Endothelial cell of umbilical vein (primary cell): ENCODE measurements around the gene DYRK4. TPM values are rescaled to one million over a fixed set of nuclear protein-coding genes. Genes with fewer than 3 reads are reported as not detected.

ENCODE experiments used
- BruUV-seq: library from RNA; stranded (reverse); fragments of 400-500 nt; replicated peaks from 2 replicates; lab custom pipeline; 2021; lab: Mats Ljungman, UMichigan
- CTCF ChIA-PET: fragments of 300-600, 350-600 bp; sonication (Branson Sonifier 250); formaldehyde crosslinking; loops from one replicate; lab custom pipeline; 2021; ENCODE audit warnings: antibody characterized with exemption, inconsistent platforms; lab: Charles Lee
- POLR2A ChIA-PET: fragments of 300-600, 350-600 bp; sonication (Branson Sonifier 250); formaldehyde crosslinking; loops from one replicate; lab custom pipeline; 2021; ENCODE audit warnings: antibody characterized with exemption, inconsistent platforms; lab: Charles Lee
- DNase-seq: peaks from one replicate; pipeline ENCODE4 v3.0.0-alpha.2; 2011; ENCODE audit warnings: low read depth, low spot score
- FAIRE-seq: peaks from 2 replicates; lab custom pipeline; 2011; peaks lifted over from hg19 to GRCh38; lab: Jason Lieb, UNC
- H2AFZ ChIP-seq: 2 replicates; pipeline ENCODE4 v1.6.0; 2012; ENCODE audit warnings: low read depth, low read length, control low read depth, inconsistent platforms
- H3K27ac ChIP-seq: 2 replicates; pipeline ENCODE4 v1.5.1; 2011; ENCODE audit warnings: low read depth, mild to moderate bottlenecking, control low read depth, low read length, moderate library complexity; ENCODE audit not compliant: insufficient read depth
- H3K27me3 ChIP-seq, 2 experiments: 2 replicates each; pipeline versions ENCODE4 v1.6.0 to v1.6.1; 2011; ENCODE audit warnings: low read length in 2 of 2, mixed read lengths in 1 of 2; ENCODE audit not compliant: control insufficient read depth in 2 of 2, insufficient read depth in 2 of 2
- H3K36me3 ChIP-seq, 2 experiments: 2 replicates in 1 of 2; 3 replicates in 1 of 2; pipeline ENCODE4 v1.5.1; 2011; ENCODE audit warnings: low read length in 2 of 2, mild to moderate bottlenecking in 1 of 2, moderate library complexity in 1 of 2; ENCODE audit not compliant: control insufficient read depth in 2 of 2, insufficient read depth in 2 of 2; ENCODE audit errors: extremely low read depth in 1 of 2
- H3K4me1 ChIP-seq: 3 replicates; pipeline ENCODE4 v1.5.1; 2011; ENCODE audit warnings: mild to moderate bottlenecking, low read length; ENCODE audit not compliant: control insufficient read depth, insufficient read depth; ENCODE audit errors: extremely low read depth
- H3K4me2 ChIP-seq: 2 replicates; pipeline ENCODE4 v1.6.1; 2011; ENCODE audit warnings: low read length, control low read depth, mixed read lengths; ENCODE audit not compliant: insufficient read depth
- H3K4me3 ChIP-seq, 3 experiments: fragments of 200-600 bp in 1 of 3; sonication (generic), shearing (Covaris generic) in 1 of 3; replicated peaks in 1 of 3; 2 replicates each; pipeline ENCODE4 v1.5.1; 2011 to 2016; ENCODE audit warnings: control low read depth in 3 of 3, low read length in 3 of 3, mild to moderate bottlenecking in 2 of 3, inconsistent platforms in 1 of 3, low read depth in 1 of 3, moderate library complexity in 1 of 3; ENCODE audit not compliant: insufficient read depth in 1 of 3
- H3K79me2 ChIP-seq: 2 replicates; pipeline ENCODE4 v1.6.0; 2012; ENCODE audit warnings: low read length, inconsistent platforms; ENCODE audit not compliant: control insufficient read depth, insufficient read depth
- H3K9ac ChIP-seq: replicated peaks from 2 replicates; pipeline ENCODE3; 2011; ENCODE audit warnings: low read length, control low read depth; ENCODE audit not compliant: insufficient read depth; ENCODE audit errors: extremely low read depth
- H3K9me1 ChIP-seq: replicated peaks from 3 replicates; pipeline ENCODE4 v1.6.0; 2011; ENCODE audit warnings: mild to moderate bottlenecking, low read length; ENCODE audit not compliant: control insufficient read depth, insufficient read depth; ENCODE audit errors: extremely low read depth
- H3K9me3 ChIP-seq: replicated peaks from 2 replicates; pipeline ENCODE4 v1.5.1; 2012; ENCODE audit warnings: low read length, inconsistent platforms; ENCODE audit not compliant: control insufficient read depth, insufficient read depth
- H4K20me1 ChIP-seq: replicated peaks from 2 replicates; pipeline ENCODE3; 2011; ENCODE audit warnings: mild to moderate bottlenecking, low read length; ENCODE audit not compliant: control insufficient read depth, insufficient read depth; ENCODE audit errors: extremely low read depth
- EZH2 ChIP-seq: IDR thresholded peaks from 2 replicates; pipeline ENCODE4 v1.6.1; 2012; ENCODE audit warnings: borderline replicate concordance, low read depth, mild to moderate bottlenecking, moderate library complexity, low read length, inconsistent platforms; ENCODE audit not compliant: severe bottlenecking
- FOS ChIP-seq: IDR thresholded peaks from 2 replicates; pipeline ENCODE4 v1.6.1; 2011; ENCODE audit warnings: mild to moderate bottlenecking, low read length, moderate library complexity, borderline replicate concordance; ENCODE audit not compliant: insufficient read depth
- GATA2 ChIP-seq: IDR thresholded peaks from 2 replicates; pipeline ENCODE4 v1.7.0; 2011; ENCODE audit warnings: low read depth, mild to moderate bottlenecking, moderate library complexity, mixed read lengths, low read length; ENCODE audit not compliant: insufficient read length, insufficient read depth
- JUN ChIP-seq: IDR thresholded peaks from 2 replicates; pipeline ENCODE4 v1.6.1; 2011; ENCODE audit warnings: borderline replicate concordance, low read depth; ENCODE audit not compliant: insufficient read length, insufficient read depth
- MYC ChIP-seq: IDR thresholded peaks from one replicate; pipeline ENCODE4 v1.6.1; 2011; ENCODE audit warnings: mild to moderate bottlenecking, low read depth, low read length
- POLR2A ChIP-seq: IDR thresholded peaks from 2 replicates; pipeline ENCODE4 v1.6.1; 2012; ENCODE audit warnings: low read depth, mild to moderate bottlenecking, control low read depth, low read length
- POLR2AphosphoS5 ChIP-seq: IDR thresholded peaks from 2 replicates; pipeline ENCODE4 v1.6.1; 2012; ENCODE audit warnings: low read depth, mild to moderate bottlenecking, control low read depth, low read length, moderate library complexity; ENCODE audit not compliant: insufficient read depth
- dilution Hi-C: fragments of 300-500 bp; cut with MboI; formaldehyde crosslinking; loops from one replicate; pipeline ENCODE4 v1.15.0; 2019; ENCODE audit warnings: low sequenced_read_pairs; ENCODE audit not compliant: extremely low pct_ligation_motif_present
- intact Hi-C: fragments of 100-400 bp; cut with micrococcal nuclease; formaldehyde crosslinking; loops from one replicate; pipeline ENCODE4 v1.10.0; 2022
- polyA plus RNA-seq, 4 experiments: library from polyadenylated mRNA; depleted of rRNA in 3 of 4; stranded (reverse) in 3 of 4; unstranded in 1 of 4; fragments of >200 nt; gene quantifications; 2 replicates each; pipeline versions ENCODE4 v1.2.1 to v1.2.3, GENCODE V29; 2011 to 2012; ENCODE audit warnings: missing spikeins in 1 of 4
- total RNA-seq: library from RNA; stranded (reverse); gene quantifications from 2 replicates; pipeline ENCODE4 v1.2.3, GENCODE V29; 2021
- TF ChIP-seq, protein P1 (sequence below), 2 donors: IDR thresholded peaks; 1 replicate in 1 of 2; 2 replicates in 1 of 2; pipeline ENCODE4 v1.5.1; 2011; ENCODE audit warnings: low read length in 2 of 2, mild to moderate bottlenecking in 2 of 2, moderate library complexity in 2 of 2, control low read depth in 1 of 2, inconsistent platforms in 1 of 2, low read depth in 1 of 2; ENCODE audit not compliant: insufficient read depth in 1 of 2; ENCODE audit errors: extremely low read depth in 1 of 2
- TF ChIP-seq, protein P2 (sequence below): IDR thresholded peaks from 2 replicates; pipeline ENCODE4 v1.6.1; 2011; ENCODE audit not compliant: insufficient read depth, insufficient read length

The DYRK4 gene
- total and polyA plus RNA-seq, 2 donors (not counting 3 experiments of a cell fraction or from before 2014, with no cell fraction given) = 38.7 to 45.4 TPM

DNA sequence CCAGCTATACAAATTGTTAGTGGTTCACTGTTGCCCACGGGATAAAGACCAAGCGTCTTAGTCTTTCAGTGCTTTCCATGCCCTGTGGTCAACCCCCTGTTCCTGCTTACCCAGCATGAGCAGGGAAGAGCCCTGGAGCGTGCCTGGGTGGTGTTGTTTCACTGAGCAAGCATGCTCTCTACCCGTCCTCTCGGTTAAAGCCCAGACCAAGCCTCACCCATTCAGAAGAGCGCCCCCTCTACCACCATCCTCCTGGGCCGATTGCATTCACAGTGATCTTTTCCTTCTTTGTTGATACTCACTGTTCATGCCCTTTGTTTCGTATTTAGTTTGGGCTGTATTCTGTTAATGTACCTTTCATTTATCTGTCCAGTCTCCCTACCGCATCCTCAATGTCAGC, 25.1 kb downstream of the DYRK4 start:
- Histone ChIP-seq H3K9me1 (no peaks in the 10 kb centered on the region), H3K79me2 (no peaks in the 10 kb centered on the region), H4K20me1 (no peaks in the 10 kb centered on the region), H2AFZ (no peak overlapping the region), H3K9me3 (no peaks in the 10 kb centered on the region), H3K4me3 (no peak overlapping the region), H3K9ac (no peak overlapping the region), H3K4me2 (no peak overlapping the region), H3K36me3 (no peaks in the 10 kb centered on the region), H3K4me1 (no peaks in the 10 kb centered on the region), H3K27ac (no peak overlapping the region), H3K27me3 (peaks cover 4 to 7% of the 10 kb centered on the region in 2 experiments)
- intact Hi-C loops = no loop called here
- FAIRE-seq = no peak
- CTCF ChIA-PET = no interaction called here
- dilution Hi-C loops = no loop called here
- no peak for DNase-seq
- TF ChIP-seq JUN = no peak
- TF ChIP-seq, protein P1, sequence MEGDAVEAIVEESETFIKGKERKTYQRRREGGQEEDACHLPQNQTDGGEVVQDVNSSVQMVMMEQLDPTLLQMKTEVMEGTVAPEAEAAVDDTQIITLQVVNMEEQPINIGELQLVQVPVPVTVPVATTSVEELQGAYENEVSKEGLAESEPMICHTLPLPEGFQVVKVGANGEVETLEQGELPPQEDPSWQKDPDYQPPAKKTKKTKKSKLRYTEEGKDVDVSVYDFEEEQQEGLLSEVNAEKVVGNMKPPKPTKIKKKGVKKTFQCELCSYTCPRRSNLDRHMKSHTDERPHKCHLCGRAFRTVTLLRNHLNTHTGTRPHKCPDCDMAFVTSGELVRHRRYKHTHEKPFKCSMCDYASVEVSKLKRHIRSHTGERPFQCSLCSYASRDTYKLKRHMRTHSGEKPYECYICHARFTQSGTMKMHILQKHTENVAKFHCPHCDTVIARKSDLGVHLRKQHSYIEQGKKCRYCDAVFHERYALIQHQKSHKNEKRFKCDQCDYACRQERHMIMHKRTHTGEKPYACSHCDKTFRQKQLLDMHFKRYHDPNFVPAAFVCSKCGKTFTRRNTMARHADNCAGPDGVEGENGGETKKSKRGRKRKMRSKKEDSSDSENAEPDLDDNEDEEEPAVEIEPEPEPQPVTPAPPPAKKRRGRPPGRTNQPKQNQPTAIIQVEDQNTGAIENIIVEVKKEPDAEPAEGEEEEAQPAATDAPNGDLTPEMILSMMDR (IDR thresholded peaks at IDR 0.05; ENCODE audit: extremely low read depth in 1 of 2, insufficient read depth in 1 of 2, low read depth in 1 of 2, low read length in 2 of 2) = no peak
- TF ChIP-seq POLR2A = no peak
- TF ChIP-seq POLR2AphosphoS5 = no peak
- TF ChIP-seq GATA2 = no peak
- TF ChIP-seq EZH2 = no peak
- no peak for TF ChIP-seq MYC
- TF ChIP-seq, protein P2, sequence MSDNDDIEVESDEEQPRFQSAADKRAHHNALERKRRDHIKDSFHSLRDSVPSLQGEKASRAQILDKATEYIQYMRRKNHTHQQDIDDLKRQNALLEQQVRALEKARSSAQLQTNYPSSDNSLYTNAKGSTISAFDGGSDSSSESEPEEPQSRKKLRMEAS = no peak
- TF ChIP-seq FOS = no peak
- BruUV-seq = no TSS peak
- POLR2A ChIA-PET = no interaction called here
